Measurements from ENCODE around the gene SLC22A6. TPM values are rescaled to one million over a fixed set of nuclear protein-coding genes. Genes with fewer than 3 reads are reported as not detected.

The SLC22A6 gene
- total and polyA plus RNA-seq, 7 donors: not detected

GRCh38 chr11:63010934-63011439 is 26.2 kb upstream of the SLC22A6 start:
- Histone ChIP-seq H3K9me3 (no peaks in the 10 kb centered on the region), H3K27me3 (ENCODE audit: insufficient read depth in 3 of 3, low read length in 2 of 3) (no peaks in the 10 kb centered on the region), H3K4me1 (no peaks in the 10 kb centered on the region), H3K4me3 (no peak overlapping the region), H3K27ac (no peak overlapping the region), H3K36me3 (ENCODE audit: insufficient read depth in 1 of 2, low read depth in 1 of 2) (no peaks in the 10 kb centered on the region)
- no peak for TF ChIP-seq CTCF (IDR thresholded peaks at IDR 0.05)
- ATAC-seq (no peak), DNase-seq (no peak)
- whole genome bisulfite sequencing, 3 donors: 68 to 82% (median 78%) methylated on average over 5 of the region's 5 CpGs
- intact Hi-C loops (cut with DNase I): no loop called here

GRCh38 chr11:63007920-63008319 is 23.2 kb upstream of the SLC22A6 start:
- Histone ChIP-seq H3K27ac (no peak overlapping the region), H3K4me3 (no peak overlapping the region), H3K27me3 (ENCODE audit: insufficient read depth in 3 of 3, low read length in 2 of 3) (no peaks in the 10 kb centered on the region), H3K4me1 (no peaks in the 10 kb centered on the region), H3K36me3 (ENCODE audit: insufficient read depth in 1 of 2, low read depth in 1 of 2) (no peaks in the 10 kb centered on the region), H3K9me3 (no peaks in the 10 kb centered on the region)
- WGBS, 3 donors: 86 to 92% (median 91%) methylated on average over 5 of the region's 5 CpGs
- ATAC-seq (no peak), DNase-seq (no peak)
- intact Hi-C loops (cut with DNase I): no loop called here
- TF ChIP-seq CTCF (IDR thresholded peaks at IDR 0.05): no peak

- ATAC-seq (no peak), DNase-seq (no peak)
- Histone ChIP-seq H3K36me3 (ENCODE audit: insufficient read depth in 1 of 2, low read depth in 1 of 2) (no peaks in the 10 kb centered on the region), H3K4me3 (no peak overlapping the region), H3K27ac (no peak overlapping the region), H3K9me3 (no peaks in the 10 kb centered on the region), H3K4me1 (no peaks in the 10 kb centered on the region), H3K27me3 (ENCODE audit: insufficient read depth in 3 of 3, low read length in 2 of 3) (peaks cover 0 to 5% (median 2%) of the 10 kb centered on the region in 3 donors)
- no peak for TF ChIP-seq CTCF (IDR thresholded peaks at IDR 0.05)
- intact Hi-C loops (cut with DNase I): no loop called here
- 58 to 64% (median 61%) methylated on average over 9 of the region's 9 CpGs for whole genome bisulfite sequencing, 3 donors
Observed at GRCh38 chr11:63001456-63001855, 16.7 kb upstream of the SLC22A6 start.

- intact Hi-C loops (cut with DNase I): no loop called here
- Histone ChIP-seq H3K4me1 (no peaks in the 10 kb centered on the region), H3K27ac (no peak overlapping the region), H3K4me3 (no peak overlapping the region), H3K36me3 (ENCODE audit: insufficient read depth in 1 of 2, low read depth in 1 of 2) (no peaks in the 10 kb centered on the region), H3K9me3 (no peaks in the 10 kb centered on the region), H3K27me3 (ENCODE audit: insufficient read depth in 3 of 3, low read length in 2 of 3) (peaks cover 0 to 5% (median 2%) of the 10 kb centered on the region in 3 donors)
- 72 to 74% (median 73%) methylated on average over 7 of the region's 7 CpGs for WGBS, 3 donors
- no peak for TF ChIP-seq CTCF (IDR thresholded peaks at IDR 0.05)
- ATAC-seq (no peak), DNase-seq (no peak)
Observed at GRCh38 chr11:62999649-63000048, 14.9 kb upstream of the SLC22A6 start.

- H3K4me3 ChIP-seq: no peak overlapping the region
- DNase-seq: no peak
- TF ChIP-seq CTCF (IDR thresholded peaks at IDR 0.05): no peak
- H3K36me3 ChIP-seq (ENCODE audit: insufficient read depth in 1 of 2, low read depth in 1 of 2): no peaks in the 10 kb centered on the region
- no peaks in the 10 kb centered on the region for H3K4me1 ChIP-seq
- ATAC-seq: no peak
- intact Hi-C loops (cut with DNase I): no loop called here
- 90 to 94% (median 92%) methylated on average over 5 of the region's 5 CpGs for WGBS, 3 donors
- no peaks in the 10 kb centered on the region for H3K9me3 ChIP-seq
- peaks cover 0 to 5% (median 2%) of the 10 kb centered on the region in 3 donors for H3K27me3 ChIP-seq (ENCODE audit: insufficient read depth in 3 of 3, low read length in 2 of 3)
- no peak overlapping the region for H3K27ac ChIP-seq
Observed at GRCh38 chr11:62999156-62999555, 14.4 kb upstream of the SLC22A6 start.

Measured in psoas muscle (tissue), 8 donors.